ENCODE data around the gene ABHD6. TPM values are rescaled to one million over a fixed set of nuclear protein-coding genes. Genes with fewer than 3 reads are reported as not detected.
"Not testable (repeated sequence)": the region's sequence is repeated elsewhere in the genome, so short reads cannot be mapped to it uniquely, and the experiment has no call there.

Gene ABHD6
- total RNA-seq, 2 experiments from 2014 or later: 3.3 to 3.7 TPM

DNA sequence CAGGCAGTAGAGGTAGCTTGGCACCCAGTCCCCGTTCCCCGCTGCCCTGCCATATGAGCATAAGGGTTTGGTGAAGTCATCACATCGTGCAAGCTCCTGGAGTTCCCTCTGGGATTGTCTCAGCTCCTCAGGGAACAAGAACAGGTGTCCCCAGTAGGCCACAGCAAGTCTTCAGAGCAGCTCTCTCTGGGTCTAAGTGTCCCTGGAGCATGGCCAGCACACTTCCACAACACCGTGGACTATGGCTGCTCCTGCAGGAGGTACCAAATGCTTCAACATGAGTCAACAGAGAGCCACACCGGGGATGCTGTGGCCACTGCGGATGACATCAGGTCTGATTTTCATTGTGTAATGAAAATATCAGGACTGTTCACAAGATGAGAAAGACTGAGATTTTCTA is 23.1 kb downstream of the ABHD6 start:
- ATAC-seq (peak; percentile 42), DNase-seq (no peak)
- intact Hi-C loops (cut with micrococcal nuclease): no loop called here
- H3K36me3 Mint-ChIP-seq (ENCODE audit: low read depth): peaks cover 4% of the 10 kb centered on the region
- CTCF ChIA-PET: no interaction called here
- POLR2A ChIA-PET: no interaction called here
- no peak overlapping the region for H3K4me3 Mint-ChIP-seq
- peaks cover 13% of the 10 kb centered on the region for H3K4me1 Mint-ChIP-seq (ENCODE audit: low read depth)
- no peak for TF ChIP-seq CTCF (IDR thresholded peaks at IDR 0.05)
- no peaks in the 10 kb centered on the region for H3K27me3 Mint-ChIP-seq
- no peak overlapping the region for H3K27ac Mint-ChIP-seq
- H3K9me3 Mint-ChIP-seq: no peaks in the 10 kb centered on the region

- ChIA-PET CTCF (no interaction called here), POLR2A (no interaction called here)
- Mint-ChIP-seq H3K36me3 (ENCODE audit: low read depth) (peaks cover 4% of the 10 kb centered on the region), H3K9me3 (no peaks in the 10 kb centered on the region), H3K27ac (no peak overlapping the region), H3K27me3 (no peaks in the 10 kb centered on the region), H3K4me3 (no peak overlapping the region), H3K4me1 (ENCODE audit: low read depth) (peaks cover 13% of the 10 kb centered on the region)
- DNase-seq (no peak), ATAC-seq (no peak)
- intact Hi-C loops (cut with micrococcal nuclease): no loop called here
- TF ChIP-seq CTCF (IDR thresholded peaks at IDR 0.05): no peak
Observed at GRCh38 chr3:58261954-58262666, 24.5 kb downstream of the ABHD6 start.

DNA sequence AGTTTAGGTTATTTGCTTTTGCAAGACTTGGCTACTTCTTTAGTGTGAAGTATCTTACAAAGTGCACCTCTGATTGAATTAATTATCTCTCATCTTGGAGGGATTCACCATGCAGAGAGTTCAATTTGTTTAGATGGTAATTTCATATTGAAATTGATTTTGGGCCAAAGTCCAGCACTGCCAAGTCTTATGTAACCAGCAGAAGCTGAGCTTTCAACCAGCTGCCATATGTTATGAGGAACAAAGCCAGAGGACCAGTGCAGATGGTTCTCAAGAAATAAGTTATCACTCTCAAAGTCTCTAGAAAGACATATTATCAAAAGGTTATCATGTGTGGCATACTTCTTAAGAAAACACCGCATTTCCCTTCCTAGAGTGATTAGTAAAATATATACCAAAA is 29.0 kb downstream of the ABHD6 start:
- Mint-ChIP-seq H3K9me3 (no peaks in the 10 kb centered on the region), H3K27me3 (no peaks in the 10 kb centered on the region), H3K27ac (no peak overlapping the region), H3K4me3 (no peak overlapping the region), H3K36me3 (ENCODE audit: low read depth) (no peaks in the 10 kb centered on the region), H3K4me1 (ENCODE audit: low read depth) (no peaks in the 10 kb centered on the region)
- DNase-seq: no peak
- ChIA-PET CTCF (interaction anchor here (0.6 to 1.7 kb wide), 3 partner anchors 22 to 99 kb away, joined by 3 to 4 read pairs (median 3); no protein-coding TSS in a partner anchor), POLR2A (interaction anchor here (0.6 kb wide), 1 partner anchor 950 kb away, joined by 4 read pairs; no protein-coding TSS in a partner anchor)
- TF ChIP-seq CTCF (IDR thresholded peaks at IDR 0.05): no peak
- intact Hi-C loops (cut with micrococcal nuclease): no loop called here
- ATAC-seq: no peak

GRCh38 chr3:58267543-58267942 is 30.0 kb downstream of the ABHD6 start:
- intact Hi-C loops (cut with micrococcal nuclease); H3K9me3 Mint-ChIP-seq; ATAC-seq; H3K27ac Mint-ChIP-seq; H3K4me3 Mint-ChIP-seq; POLR2A ChIA-PET; H3K27me3 Mint-ChIP-seq; H3K4me1 Mint-ChIP-seq (ENCODE audit: low read depth); H3K36me3 Mint-ChIP-seq (ENCODE audit: low read depth); DNase-seq: not testable (repeated sequence)
- CTCF ChIA-PET: interaction anchor here (1.1 to 1.7 kb wide), 2 partner anchors 21 to 80 kb away, joined by 3 to 4 read pairs; no protein-coding TSS in a partner anchor

GRCh38 chr3:58269356-58269755 is 31.8 kb downstream of the ABHD6 start:
- ChIA-PET POLR2A (no interaction called here), CTCF (interaction anchor here (1.0 kb wide), 1 partner anchor 31 kb away, joined by 3 read pairs; no protein-coding TSS in a partner anchor)
- Mint-ChIP-seq H3K27me3 (no peaks in the 10 kb centered on the region), H3K27ac (no peak overlapping the region), H3K4me1 (ENCODE audit: low read depth) (peaks cover 11% of the 10 kb centered on the region), H3K4me3 (no peak overlapping the region), H3K9me3 (no peaks in the 10 kb centered on the region), H3K36me3 (ENCODE audit: low read depth) (peaks cover 8% of the 10 kb centered on the region)
- no peak for TF ChIP-seq CTCF (IDR thresholded peaks at IDR 0.05)
- DNase-seq: no peak
- intact Hi-C loops (cut with micrococcal nuclease): no loop called here
- ATAC-seq: no peak
